Stimulated activated CD4-positive, alpha-beta T cell treated with anti-CD3 and anti-CD28 coated beads, Interleukin-4, amount 100 ng/mL, for 1 hour (primary cell): ENCODE data around the gene CCDC141.
A peak's percentile ranks its signal among the peaks of the same experiment; 100 is the strongest.

ENCODE experiments used
- DNase-seq: peaks from one replicate; pipeline ENCODE4 v3.0.0-alpha.2; 2020

Gene CCDC141

DNA sequence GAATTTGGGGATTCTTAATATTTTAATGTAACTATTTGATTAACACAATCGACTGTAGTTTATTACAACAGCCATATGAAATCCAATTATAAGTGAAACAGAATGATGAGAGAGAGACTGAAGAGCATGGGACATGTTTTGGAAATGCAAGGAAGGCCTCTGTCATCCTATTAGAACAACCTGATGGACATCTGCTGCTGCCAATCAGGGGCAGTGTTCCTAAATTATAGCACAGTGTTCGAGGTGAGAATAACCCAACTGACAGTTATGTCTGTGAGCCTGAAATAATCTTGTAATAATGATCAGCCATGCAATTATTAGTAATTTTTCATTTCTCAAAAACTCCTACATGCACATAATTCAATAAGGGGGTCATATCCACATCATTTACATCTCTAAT lies 73.6 kb downstream of the CCDC141 start:
- DNase-seq, result no peak

DNA sequence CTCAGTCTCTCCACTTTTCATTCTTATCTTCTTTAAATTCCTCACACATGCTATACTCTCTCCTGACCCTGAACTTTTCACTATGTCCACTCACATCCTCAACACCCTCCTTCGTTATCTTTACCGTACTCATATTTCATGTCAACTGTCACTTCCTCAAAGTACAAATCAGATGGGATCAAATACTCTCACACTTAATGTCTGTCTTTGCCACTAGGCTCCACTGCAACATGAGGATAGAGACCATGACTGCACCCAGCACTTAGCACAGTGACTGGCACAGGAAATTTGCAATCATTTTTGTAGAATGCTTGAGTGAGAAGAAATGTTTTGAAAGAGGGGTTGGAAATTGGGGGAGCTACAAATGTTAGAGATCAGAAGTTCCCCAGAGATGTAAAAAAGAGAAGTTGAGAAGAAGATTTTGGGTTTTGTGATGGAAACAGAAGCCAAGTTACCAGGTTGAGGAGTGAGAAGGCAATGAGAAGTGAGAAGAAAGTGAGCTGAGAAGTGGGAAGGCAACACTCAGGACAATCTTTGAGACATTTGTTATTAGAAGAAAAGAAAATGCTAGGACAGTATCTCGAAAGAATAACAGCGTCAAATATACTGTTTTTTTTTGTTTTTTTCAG lies 87.0 kb downstream of the CCDC141 start:
- no peak for DNase-seq

DNA sequence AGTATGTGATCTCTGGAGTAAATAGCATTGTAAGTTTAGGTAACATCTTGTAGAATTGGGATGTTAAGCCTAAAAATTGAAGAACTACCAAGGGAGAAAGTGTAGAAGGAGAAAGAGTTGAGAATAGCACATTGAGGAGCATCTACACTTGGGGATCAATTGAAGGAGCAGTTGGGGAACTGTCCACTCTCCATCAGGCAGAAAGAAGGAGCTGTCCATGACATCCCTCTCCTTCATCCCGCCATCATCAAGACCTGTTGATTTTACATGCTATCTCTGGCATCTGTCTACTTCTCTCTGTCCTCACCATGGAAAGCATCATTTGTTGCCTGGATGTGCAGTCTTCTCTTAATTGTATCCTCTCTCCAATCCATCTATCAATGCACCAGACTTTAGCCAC lies 87.8 kb downstream of the CCDC141 start:
- DNase-seq, result no peak

DNA sequence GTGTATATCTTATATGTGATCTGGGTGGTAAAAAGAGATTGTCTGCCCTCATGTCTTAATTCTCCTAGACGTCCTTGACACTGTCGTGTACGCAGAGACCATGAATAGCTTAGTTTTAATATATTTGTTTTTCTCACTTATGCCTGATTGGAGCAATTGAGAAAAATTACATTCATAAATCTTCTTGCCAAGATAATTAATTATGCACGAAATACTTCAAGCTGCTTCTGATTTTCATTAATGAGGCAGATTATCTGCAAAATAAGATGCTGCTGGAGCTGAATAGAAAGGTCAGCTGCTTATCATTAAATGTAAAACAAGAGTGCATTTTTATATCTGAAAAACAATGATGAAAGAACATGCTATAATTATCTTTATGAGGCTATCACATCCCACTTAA lies 95.9 kb downstream of the CCDC141 start:
- no peak for DNase-seq

DNA sequence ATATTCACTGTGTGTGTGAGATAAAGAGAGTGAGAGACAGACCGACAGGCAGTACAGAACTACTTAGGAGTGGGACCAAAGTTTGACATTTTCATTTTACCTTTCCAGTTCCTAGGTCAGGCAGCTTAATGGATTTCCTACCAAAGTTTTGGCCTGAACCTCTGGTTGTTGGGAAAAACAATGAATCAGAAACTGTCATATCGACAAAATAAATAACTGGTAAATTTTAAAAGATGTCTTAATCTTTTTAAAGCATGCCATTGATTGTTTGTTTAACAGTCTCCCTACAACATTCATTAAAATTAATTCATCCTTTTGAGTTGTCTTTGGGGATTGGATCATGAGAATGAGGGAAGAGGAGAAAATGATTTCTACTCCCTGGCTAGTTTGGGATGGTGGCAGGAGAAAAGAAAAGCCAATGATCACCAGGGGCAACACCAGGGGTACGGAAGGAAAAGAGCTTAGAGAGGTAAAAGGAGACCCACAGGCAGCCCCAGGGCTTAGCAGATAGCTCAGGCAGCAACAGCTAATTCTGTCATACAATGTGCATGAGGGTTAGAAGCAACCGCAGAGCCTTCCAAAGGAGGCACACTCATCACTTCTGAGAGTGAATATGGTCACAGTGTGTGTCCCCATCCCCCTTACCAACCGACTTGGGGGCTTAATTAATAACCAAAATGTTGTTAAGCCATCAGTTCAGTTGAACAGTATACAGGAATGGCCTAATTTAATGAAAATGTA lies 98.5 kb downstream of the CCDC141 start:
- no peak for DNase-seq

DNA sequence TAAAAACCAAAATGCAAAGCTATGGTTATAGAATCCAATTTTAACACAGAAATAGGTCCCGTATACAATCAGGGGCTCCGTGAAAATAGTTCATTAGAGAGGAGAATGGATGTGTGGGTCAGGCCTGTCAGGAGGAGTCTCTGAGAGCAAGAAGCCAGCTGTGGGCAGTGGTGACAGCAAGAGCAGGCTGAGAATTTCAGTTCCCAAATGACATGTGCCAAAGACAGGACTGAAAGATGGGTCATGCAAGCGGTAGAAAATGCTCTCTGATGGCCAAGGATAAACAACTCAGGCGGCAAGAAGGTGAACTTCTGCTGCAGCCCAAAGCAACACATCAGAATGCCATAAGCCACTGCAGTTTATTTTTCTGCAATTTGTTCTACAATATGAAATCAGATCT lies 100.4 kb downstream of the CCDC141 start:
- no peak for DNase-seq

DNA sequence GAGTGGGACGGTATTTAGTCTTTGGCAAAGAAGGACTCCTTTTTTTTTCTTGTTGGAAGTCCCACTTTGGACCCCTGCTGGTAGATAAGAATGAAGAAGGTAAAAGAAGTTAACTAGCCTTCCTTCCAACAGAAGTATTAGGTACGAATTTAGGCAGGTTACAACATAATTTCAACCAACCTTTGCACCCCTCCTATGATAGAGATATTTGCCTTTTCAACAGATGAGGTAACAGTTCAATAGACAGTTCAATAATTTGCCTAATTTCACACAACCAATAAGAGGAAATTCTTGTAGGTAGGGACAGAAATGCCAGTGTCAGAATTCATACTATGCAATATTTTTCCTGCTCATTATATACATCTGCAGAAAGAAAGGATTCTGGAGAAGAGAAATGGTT lies 100.8 kb downstream of the CCDC141 start:
- DNase-seq, result no peak

DNA sequence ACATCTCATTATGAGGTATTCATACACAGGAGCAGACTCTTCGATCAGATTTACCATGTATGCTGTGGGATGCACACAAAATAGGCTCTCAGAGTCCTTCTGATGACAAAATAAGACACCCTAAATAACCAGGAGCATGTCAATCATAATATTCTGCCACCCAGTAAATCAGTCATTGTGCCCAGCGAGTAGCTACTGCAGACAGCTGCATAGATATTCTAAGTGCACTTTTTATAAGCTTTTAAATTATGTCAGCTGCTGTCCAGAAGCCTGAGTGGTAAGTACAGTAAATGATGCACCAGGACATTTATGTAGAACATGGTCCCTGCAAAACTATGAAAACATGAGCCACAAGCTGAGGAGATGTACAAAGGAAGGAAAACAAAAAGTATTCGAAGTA lies 102.9 kb downstream of the CCDC141 start:
- no peak for DNase-seq

DNA sequence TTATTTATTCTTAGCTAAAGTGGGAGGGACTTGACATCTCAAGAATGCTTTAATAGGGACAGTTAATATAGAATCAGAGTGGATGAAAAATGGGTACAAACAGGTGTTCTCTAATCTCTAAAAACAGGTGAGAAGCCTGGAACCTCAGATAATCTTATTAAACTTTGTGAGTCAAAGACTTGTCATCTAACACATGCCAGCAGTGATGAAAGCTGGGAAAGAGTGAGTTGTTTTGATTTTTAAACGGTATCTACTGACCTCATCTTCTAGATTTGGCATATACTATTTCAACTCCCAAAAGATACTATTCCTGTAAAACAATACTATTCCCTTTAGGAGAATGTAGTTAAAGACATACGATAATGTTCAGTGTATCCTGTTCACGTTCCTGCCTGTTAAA lies 103.4 kb downstream of the CCDC141 start:
- no peak for DNase-seq

DNA sequence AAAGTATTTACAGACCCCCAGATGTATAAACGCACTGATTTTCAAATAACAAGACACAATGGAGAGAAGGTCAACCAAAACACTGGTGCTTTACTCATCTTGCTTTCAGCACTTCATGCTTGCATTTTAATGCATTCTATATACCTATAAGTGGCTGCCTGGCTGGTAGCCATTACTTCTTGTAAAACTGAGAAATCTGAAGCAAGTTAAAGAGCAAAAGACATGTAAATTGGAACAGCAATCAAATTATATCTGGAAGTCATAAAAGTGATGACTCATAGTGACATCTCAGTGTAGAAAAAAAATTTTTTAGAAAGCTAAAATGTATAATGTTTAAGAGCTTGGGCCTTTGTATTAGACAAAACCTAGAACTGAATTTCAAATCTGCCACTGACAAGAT lies 106.2 kb downstream of the CCDC141 start:
- no peak for DNase-seq

DNA sequence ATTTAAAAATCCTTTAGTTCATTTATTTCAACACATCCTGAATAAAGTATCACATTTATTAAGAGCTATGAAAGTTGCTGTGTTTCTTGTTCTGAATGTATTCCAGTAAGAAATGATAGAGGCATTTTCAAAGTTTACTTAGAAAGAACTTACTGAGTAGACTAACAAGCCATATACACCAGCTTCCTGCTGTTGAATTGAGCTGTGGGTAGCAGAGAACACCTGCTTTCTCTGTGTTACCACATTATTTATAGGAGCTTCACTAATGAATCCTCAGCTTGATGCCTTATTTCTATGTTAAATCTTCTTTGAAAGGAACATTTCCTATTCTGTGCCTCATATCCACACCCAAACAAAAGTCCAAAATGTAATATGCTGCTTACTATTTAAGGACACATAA lies 115.4 kb downstream of the CCDC141 start:
- DNase-seq, result no peak

DNA sequence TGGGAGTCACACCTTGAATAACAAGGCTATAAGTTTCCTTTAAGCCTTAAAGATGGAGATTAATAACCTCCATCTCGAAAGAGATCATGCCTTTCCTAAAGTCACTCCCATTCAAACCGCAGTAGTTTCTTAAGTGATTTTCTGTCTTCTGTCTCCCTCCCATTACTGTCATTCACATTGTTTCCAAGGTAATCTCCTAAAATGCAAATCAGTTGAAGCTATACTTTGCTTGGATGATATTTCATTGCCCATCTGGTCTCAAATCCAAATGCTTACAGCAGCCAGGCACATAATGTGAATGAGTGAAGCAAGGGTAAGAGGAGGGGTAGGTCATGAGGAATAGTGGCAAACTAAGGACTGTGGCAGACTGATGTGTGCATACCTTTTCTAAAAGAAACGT lies 116.4 kb downstream of the CCDC141 start:
- DNase-seq, result no peak

DNA sequence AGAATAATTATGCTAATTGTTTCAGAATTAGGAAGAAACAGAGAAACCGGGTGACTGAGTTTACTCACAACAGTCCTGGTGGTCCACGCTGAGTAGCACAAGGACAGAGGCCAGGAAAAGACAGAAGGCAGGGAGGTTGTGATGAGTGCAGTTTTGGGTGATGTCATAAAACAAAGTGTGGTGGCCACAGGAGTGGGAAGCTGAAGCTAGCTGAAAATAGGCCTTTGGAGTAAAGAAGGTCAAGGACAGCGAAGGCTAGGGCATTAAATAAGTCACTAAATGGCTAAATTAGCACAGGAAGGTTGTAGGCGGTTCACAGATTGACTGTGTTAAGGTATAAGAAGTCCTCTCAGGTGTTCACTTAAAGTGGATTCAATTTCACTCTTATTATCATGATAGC lies 121.9 kb downstream of the CCDC141 start:
- DNase-seq, result no peak

DNA sequence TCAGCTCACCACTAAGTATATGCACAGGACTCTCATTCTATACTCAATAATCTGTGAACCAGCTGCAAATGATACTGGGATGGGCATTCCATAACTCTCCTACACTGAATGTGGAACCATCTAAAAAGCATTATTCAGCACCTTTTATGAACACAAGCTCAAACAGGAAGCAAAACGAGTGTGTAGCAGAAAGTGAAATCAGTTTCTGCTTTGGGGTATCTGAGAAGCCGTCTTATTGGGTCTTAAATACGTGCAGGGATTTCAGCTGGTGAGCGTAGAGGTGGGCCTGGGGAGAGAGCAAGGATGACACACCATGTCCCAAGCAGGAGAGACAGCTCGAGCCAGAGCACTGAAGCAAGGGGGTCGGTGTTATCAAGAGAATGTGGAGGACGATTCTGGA lies 122.8 kb downstream of the CCDC141 start:
- no peak for DNase-seq

DNA sequence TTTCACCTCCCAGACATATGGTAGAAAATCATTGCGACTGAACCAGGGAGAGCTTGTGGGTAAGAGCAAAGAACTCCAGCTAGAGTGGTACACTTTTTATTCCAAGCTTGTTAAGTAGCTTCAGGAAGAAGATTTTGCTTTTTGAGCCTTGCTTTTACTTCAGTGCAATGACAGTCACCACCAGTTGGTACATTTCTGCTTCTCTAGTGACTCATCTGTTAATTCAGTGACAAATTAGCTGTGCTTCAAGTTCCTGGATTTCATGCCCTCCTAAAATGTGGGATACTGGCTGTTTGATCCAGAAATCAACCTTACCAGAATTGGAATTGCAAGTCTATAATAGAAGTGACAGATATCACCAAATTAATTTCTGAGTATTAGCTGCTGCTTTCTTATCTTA lies 125.1 kb downstream of the CCDC141 start:
- DNase-seq, result no peak

DNA sequence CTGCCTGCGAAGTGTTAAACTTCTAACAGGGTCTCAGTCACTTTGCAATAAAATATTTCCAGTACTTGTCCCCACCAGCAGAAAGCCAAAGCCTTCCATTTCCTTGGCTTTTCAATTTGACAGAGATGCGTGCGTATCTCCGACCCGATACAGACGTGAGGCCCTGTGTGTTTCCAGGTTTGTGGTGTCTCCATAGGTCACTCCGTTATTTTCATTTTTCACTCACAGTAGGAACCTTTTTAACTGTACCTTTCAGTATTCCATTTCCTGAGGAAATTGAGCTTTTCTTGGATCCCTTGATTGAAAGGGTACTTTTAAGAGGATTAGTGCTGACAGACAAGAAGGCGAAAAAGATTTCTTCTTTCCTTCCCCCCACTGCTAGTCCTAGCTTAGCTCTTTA lies 126.4 kb downstream of the CCDC141 start:
- DNase-seq, result no peak

DNA sequence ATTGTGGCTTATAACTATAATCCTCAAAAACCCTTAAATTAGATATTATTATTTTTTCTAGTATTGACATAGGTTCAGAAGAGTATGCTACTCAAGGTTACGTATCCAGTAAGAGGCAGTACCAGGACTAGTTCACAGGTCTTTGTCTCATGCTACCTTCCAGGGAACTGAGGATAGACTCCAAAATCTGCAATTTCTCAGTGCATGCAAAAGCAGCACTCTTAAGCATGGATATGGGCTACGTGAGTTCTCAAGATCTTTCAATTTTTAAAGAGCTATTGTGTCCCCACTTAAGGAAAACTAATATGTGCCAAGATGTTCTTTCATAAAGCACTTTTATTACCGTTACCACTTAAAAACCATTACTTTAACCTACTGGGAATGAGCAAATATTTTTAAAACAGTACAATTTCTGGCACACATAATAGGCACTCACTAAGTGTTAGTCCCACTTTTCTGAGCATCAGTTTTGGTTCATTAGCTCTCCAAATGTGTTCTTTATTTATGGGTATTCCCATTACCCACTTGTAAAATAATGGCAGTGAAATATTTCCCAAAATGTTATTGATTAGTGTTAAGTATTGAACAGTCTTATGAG lies 128.9 kb downstream of the CCDC141 start:
- no peak for DNase-seq

DNA sequence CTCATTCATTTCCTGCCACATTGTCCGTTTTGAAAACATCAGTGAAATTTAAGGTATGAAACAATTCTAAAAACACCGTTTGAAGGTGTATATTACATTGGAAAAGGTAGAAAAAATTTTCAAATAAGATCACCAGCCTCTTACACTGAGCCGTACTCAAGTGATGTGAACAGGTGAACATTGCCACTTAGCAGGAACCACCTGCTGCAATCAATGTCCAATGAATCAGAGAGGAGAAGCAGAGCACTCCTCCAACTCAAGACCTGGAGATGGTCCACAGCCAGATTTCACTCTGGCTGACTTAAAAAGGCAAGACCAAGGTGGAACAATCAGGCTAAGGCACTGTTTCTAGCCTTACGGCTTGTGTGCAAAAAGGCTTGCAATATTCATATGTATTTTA lies 132.4 kb downstream of the CCDC141 start:
- no peak for DNase-seq

DNA sequence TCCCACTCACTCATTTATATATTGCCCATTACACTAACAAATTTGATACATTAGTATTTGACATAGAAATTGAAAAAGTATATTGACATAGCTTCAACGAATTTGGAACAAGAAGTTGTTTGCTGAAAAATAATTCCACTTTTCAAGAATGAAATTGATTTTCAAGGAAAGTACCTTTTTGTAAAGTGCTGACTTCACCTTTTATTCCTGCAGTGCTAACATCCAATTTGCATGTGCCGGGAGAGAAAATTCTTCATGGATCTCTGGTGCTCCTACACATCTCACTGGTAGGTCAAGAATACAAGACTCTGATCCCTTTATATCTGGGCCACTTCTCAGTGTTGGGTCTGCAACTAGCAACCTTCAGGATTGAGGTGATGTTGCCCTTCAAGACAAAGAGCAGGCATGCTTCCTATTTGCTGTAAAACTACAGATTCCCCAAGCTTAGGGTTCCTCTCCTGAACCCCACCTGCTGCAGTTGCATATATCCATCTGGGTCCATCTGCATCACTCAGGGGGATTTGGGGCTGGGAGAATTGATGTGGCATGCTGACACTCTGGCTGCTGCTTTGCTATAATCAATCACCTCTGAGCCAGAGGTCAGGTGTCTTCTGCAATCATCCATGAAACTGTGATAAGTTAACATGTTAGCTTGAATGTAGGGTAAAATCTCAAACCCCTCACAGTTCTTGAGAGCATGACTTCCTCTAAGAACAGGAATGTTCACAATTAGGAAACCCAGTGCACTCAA lies 134.3 kb downstream of the CCDC141 start:
- no peak for DNase-seq

DNA sequence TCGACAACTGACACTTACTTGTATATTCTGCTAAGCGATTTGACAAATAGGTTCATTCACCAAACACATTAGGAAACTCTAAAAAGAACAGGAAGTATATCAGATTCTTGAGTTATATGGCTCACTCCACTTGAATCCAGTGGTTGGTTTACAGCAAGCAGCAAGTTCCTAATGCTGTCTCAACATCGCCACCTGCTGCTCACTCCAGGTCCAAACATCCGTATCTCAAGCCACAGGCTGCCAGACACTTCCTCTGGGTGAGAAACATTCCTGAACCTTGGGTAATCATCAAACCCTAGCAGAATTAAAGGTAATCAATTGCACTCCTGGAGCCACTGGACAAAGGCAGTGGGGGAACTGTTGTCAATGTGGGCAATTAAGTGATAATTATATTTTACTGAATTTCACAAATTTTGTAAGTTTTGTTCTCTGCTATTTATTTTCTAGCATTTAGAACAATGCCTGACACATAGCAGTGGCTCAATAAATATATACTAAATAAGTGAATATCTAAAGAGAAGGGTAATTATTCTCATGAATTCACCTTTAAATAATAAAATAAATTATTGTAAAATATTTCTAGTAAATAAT lies 135.6 kb downstream of the CCDC141 start:
- peak; percentile 72 for DNase-seq

DNA sequence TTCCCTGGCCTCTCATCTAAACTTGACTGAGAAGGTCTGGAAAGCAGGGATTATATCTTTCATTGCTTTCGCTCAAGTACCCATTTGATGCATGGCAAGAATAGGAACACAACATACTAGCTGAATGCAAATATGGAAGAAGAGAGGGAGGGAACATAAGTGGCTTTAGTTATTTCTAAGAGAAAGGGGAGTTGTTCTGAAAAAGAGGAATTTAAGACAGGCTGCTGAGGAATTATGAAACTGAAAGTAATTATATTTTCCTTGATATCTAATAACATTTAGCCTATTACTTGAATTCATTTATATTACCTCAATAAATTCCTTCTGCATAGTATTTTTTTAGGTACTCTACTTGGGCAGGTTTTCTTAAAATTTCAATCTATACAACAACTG lies 136.9 kb downstream of the CCDC141 start:
- no peak for DNase-seq

DNA sequence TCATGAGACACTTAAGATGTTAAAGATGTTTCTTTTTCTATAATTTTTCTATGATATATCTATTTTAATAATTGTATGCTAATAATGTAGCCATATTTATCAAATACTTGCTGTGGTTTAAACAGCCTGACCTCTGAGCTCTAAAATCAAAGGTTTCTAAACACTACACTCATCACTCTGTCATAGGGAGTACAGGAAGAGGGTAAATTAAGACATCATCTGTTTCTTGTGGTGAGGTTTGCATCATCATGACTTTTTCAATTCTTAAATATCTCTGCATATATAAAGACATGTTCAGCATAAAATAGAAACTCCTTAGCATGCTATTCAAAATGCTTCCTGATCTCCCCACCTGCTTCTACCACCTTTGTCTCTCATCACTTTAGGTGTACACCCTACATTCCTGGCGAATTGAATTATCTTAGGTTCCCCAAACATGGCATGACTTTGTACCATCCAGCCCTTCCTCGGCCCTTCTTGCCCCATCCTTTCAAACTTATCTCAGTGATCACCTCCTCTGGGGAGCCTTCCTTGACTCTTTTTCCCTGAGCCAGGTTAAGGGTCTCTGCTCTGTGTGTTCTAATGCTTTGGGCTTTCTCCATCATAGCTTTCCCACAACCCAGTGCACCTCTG lies 137.4 kb downstream of the CCDC141 start:
- no peak for DNase-seq

DNA sequence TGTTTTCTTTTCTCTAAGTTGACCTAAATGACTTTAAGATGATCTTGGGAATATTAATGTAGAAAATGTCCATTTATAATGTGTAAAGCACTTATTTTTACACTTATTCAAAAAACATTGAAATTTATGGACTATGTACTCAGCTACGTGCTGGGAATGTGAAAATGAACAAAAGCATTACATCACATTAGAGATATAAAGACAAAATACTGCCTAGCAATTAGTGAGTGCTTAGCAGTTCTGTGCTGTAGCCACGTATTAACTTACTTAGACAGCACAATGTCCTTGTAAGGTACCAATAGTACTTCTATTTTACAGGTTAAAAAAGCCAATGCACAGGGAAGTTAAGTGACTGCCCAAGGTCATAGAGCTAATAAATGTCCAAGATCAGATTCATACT lies 138.9 kb downstream of the CCDC141 start:
- no peak for DNase-seq
